NCI-H69 (cell line): ENCODE measurements around the gene VAT1L.

Experiments
- DNase-seq: peaks from one replicate; lab custom pipeline; 2025; lab: John Stamatoyannopoulos, UW

VAT1L gene

GRCh38 chr16:77788181-77789084, at the start of gene VAT1L:
Gene VAT1L (plus strand): TSS chr16:77788564. CDS start chr16:77788683, 119 bp downstream.
- DNase-seq, result no peak

- no peak for DNase-seq
These were observed 49.4 kb upstream of the VAT1L start for GRCh38 chr16:77738706-77739558.

- DNase-seq, result no peak
These were observed 48.8 kb upstream of the VAT1L start for GRCh38 chr16:77739559-77739892.

- peak; percentile 32 for DNase-seq
These were observed 44.2 kb upstream of the VAT1L start for GRCh38 chr16:77744141-77744540.

GRCh38 chr16:77745972-77746371, 42.4 kb upstream of the VAT1L start:
- no peak for DNase-seq

- DNase-seq, result no peak
These were observed 39.9 kb upstream of the VAT1L start for GRCh38 chr16:77748421-77749005.

GRCh38 chr16:77749415-77749814, 38.9 kb upstream of the VAT1L start:
- no peak for DNase-seq

- no peak for DNase-seq
These were observed 30.3 kb upstream of the VAT1L start for GRCh38 chr16:77758046-77758445.

GRCh38 chr16:77758508-77758907, 29.9 kb upstream of the VAT1L start:
- DNase-seq, result no peak

- DNase-seq, result no peak
These were observed 29.2 kb upstream of the VAT1L start for GRCh38 chr16:77759201-77759600.

- DNase-seq, result no peak
These were observed 28.5 kb upstream of the VAT1L start for GRCh38 chr16:77759821-77760220.

GRCh38 chr16:77760800-77761199, 27.6 kb upstream of the VAT1L start:
- no peak for DNase-seq

GRCh38 chr16:77761204-77761603, 27.2 kb upstream of the VAT1L start:
- no peak for DNase-seq

GRCh38 chr16:77762262-77762661, 26.1 kb upstream of the VAT1L start:
- DNase-seq, result no peak

GRCh38 chr16:77763994-77764393, 24.4 kb upstream of the VAT1L start:
- DNase-seq, result no peak

GRCh38 chr16:77767211-77767610, 21.2 kb upstream of the VAT1L start:
- DNase-seq, result no peak

GRCh38 chr16:77767826-77768225, 20.5 kb upstream of the VAT1L start:
- DNase-seq, result no peak

GRCh38 chr16:77775911-77776909, 12.2 kb upstream of the VAT1L start:
- DNase-seq, result no peak

GRCh38 chr16:77777745-77778144, 10.6 kb upstream of the VAT1L start:
- no peak for DNase-seq

GRCh38 chr16:77780378-77780837, 8.0 kb upstream of the VAT1L start:
- DNase-seq, result no peak

- no peak for DNase-seq
These were observed 7.3 kb upstream of the VAT1L start for GRCh38 chr16:77781091-77781490.
